A549 (cell line): ENCODE data around the gene UNC5A. TPM values are rescaled to one million over a fixed set of nuclear protein-coding genes. Genes with fewer than 3 reads are reported as not detected.
A peak's percentile ranks its signal among the peaks of the same experiment; 100 is the strongest.

Experiments used
- ATAC-seq, 2 experiments: fragments of 200-7000 bp in 1 of 2; fragments of >200 bp in 1 of 2; cut with Nextera tagmentation in 1 of 2; cut with Tn5 transposase in 1 of 2; 3 replicates each; pipeline versions ENCODE4 v1.8.0 to v1.9.1; 2018 to 2020; ENCODE audit warnings: mild to moderate bottlenecking in 1 of 2, moderate library complexity in 1 of 2
- CTCF ChIA-PET: fragments of 300-600 bp; sonication (Branson Sonifier 250); formaldehyde crosslinking; extraction: SDS; loops from one replicate; lab custom pipeline; 2021; ENCODE audit warnings: antibody characterized with exemption, inconsistent platforms; lab: Yijun Ruan, JAX
- POLR2A ChIA-PET: fragments of 350-600 bp; formaldehyde crosslinking; extraction: SDS; loops from one replicate; lab custom pipeline; 2021; ENCODE audit warnings: antibody characterized with exemption, inconsistent platforms; lab: Yijun Ruan, JAX
- DNase-seq, 2 experiments: peaks; one replicate each; pipeline versions ENCODE4 v3.0.0 to v3.0.0-alpha.2; 2011 to 2016; ENCODE audit warnings: low read depth in 1 of 2, low spot score in 1 of 2
- FAIRE-seq: peaks from 2 replicates; lab custom pipeline; 2011; peaks lifted over from hg19 to GRCh38; lab: Jason Lieb, UNC
- H3K27ac ChIP-seq, 2 experiments: fragments of >200 bp; sonication (Bioruptor Twin); formaldehyde crosslinking; 3 replicates each; pipeline ENCODE4 v1.5.1; 2016 to 2017
- H3K4me1 ChIP-seq: fragments of >200 bp; sonication (Bioruptor Twin); formaldehyde crosslinking; 3 replicates; pipeline ENCODE4 v1.6.1; 2016
- H3K4me2 ChIP-seq: fragments of >200 bp; sonication (Bioruptor Twin); formaldehyde crosslinking; 3 replicates; pipeline ENCODE4 v1.6.1; 2016
- H3K4me3 ChIP-seq: fragments of >200 bp; sonication (Bioruptor Twin); formaldehyde crosslinking; 3 replicates; pipeline ENCODE4 v1.5.1; 2016
- H3K9me3 ChIP-seq: fragments of >200 bp; sonication (Bioruptor Twin); formaldehyde crosslinking; 3 replicates; pipeline ENCODE4 v1.6.1; 2016
- BCL3 ChIP-seq: fragments of >200 bp; sonication (Bioruptor Twin); formaldehyde crosslinking; IDR thresholded peaks from 3 replicates; pipeline ENCODE4 v1.6.1; 2016
- CBX8 ChIP-seq: fragments of 200-600 bp; sonication (generic); IDR thresholded peaks from 2 replicates; pipeline ENCODE4 v1.6.1; 2016
- CEBPB ChIP-seq, 2 experiments: fragments of >200 bp in 1 of 2; sonication (Bioruptor Twin) in 1 of 2; formaldehyde crosslinking in 1 of 2; IDR thresholded peaks; 2 replicates each; pipeline ENCODE4 v1.6.1; 2012 to 2016
- CHD2 ChIP-seq: fragments of 150-350 bp; IDR thresholded peaks from 2 replicates; pipeline ENCODE4 v1.6.1; 2014; ENCODE audit warnings: low read length; ENCODE audit not compliant: partially characterized antibody
- E2F6 ChIP-seq: IDR thresholded peaks from 2 replicates; pipeline ENCODE4 v1.6.1; 2012; ENCODE audit warnings: low read depth, borderline replicate concordance
- EHMT2 ChIP-seq: fragments of 200-600 bp; sonication (generic); IDR thresholded peaks from 2 replicates; pipeline ENCODE4 v1.6.1; 2016; ENCODE audit warnings: antibody characterized with exemption, low read depth, mild to moderate bottlenecking, moderate library complexity
- ELK1 ChIP-seq: fragments of 150-350 bp; IDR thresholded peaks from 2 replicates; pipeline ENCODE4 v1.6.1; 2014; ENCODE audit warnings: low read depth, mild to moderate bottlenecking, low read length
- EP300 ChIP-seq, 2 experiments: fragments of >200 bp; sonication (Bioruptor Twin); formaldehyde crosslinking; IDR thresholded peaks; 2 replicates in 1 of 2; 3 replicates in 1 of 2; pipeline ENCODE4 v1.6.1; 2016 to 2017
- FOSB ChIP-seq: fragments of 250-450 bp; sonication (Bioruptor Pico); IDR thresholded peaks from 2 replicates; pipeline ENCODE4 v1.5.0; 2020; ENCODE audit warnings: mild to moderate bottlenecking, moderate library complexity
- FOSL2 ChIP-seq, 2 experiments: fragments of 450-650 bp in 1 of 2; fragments of >200 bp in 1 of 2; sonication (Bioruptor Twin) in 1 of 2; formaldehyde crosslinking; IDR thresholded peaks; 2 replicates each; pipeline versions ENCODE4 v1.5.0 to v1.6.1; 2016 to 2020; ENCODE audit warnings: mild to moderate bottlenecking in 1 of 2, moderate library complexity in 1 of 2
- FOXS1 ChIP-seq: fragments of 250-450 bp; sonication (Bioruptor Pico); IDR thresholded peaks from 2 replicates; pipeline ENCODE4 v1.5.0; 2020; ENCODE audit warnings: mild to moderate bottlenecking, moderate library complexity
- HES2 ChIP-seq: fragments of >200 bp; sonication (Bioruptor Twin); formaldehyde crosslinking; IDR thresholded peaks from 2 replicates; pipeline ENCODE4 v1.6.1; 2016
- HEYL ChIP-seq: fragments of 250-450 bp; sonication (Bioruptor Pico); IDR thresholded peaks from 2 replicates; pipeline ENCODE4 v1.8.0; 2021; ENCODE audit warnings: mild to moderate bottlenecking, moderate library complexity
- JUN ChIP-seq, 2 experiments: fragments of >200 bp; sonication (Bioruptor Twin); formaldehyde crosslinking; IDR thresholded peaks; 2 replicates in 1 of 2; 3 replicates in 1 of 2; pipeline ENCODE4 v1.6.1; 2016 to 2017
- KDM1A ChIP-seq: fragments of 200-600 bp; sonication (generic); IDR thresholded peaks from 2 replicates; pipeline ENCODE4 v1.6.1; 2016; ENCODE audit warnings: low read depth, mild to moderate bottlenecking
- MYC ChIP-seq: IDR thresholded peaks from 2 replicates; pipeline ENCODE4 v1.6.1; 2012; ENCODE audit warnings: mild to moderate bottlenecking, inconsistent platforms, low read length, improper control_type of control experiment, borderline replicate concordance
- NPAS2 ChIP-seq: fragments of 250-450 bp; sonication (Bioruptor Pico); IDR thresholded peaks from 2 replicates; pipeline ENCODE4 v1.8.0; 2022; ENCODE audit warnings: mild to moderate bottlenecking, moderate library complexity, borderline replicate concordance
- NR3C1 ChIP-seq: fragments of >200 bp; sonication (Bioruptor Twin); formaldehyde crosslinking; IDR thresholded peaks from 3 replicates; pipeline ENCODE4 v1.6.1; 2017
- PBX3 ChIP-seq: IDR thresholded peaks from 2 replicates; pipeline ENCODE4 v1.6.1; 2012
- REST ChIP-seq: fragments of 200-600 bp; sonication (generic); IDR thresholded peaks from 2 replicates; pipeline ENCODE4 v1.6.1; 2016; ENCODE audit warnings: antibody characterized with exemption, mild to moderate bottlenecking, moderate library complexity
- RFX5 ChIP-seq: fragments of 450-650 bp; IDR thresholded peaks from 2 replicates; pipeline ENCODE4 v1.7.1; 2014; ENCODE audit warnings: antibody characterized with exemption, mild to moderate bottlenecking, moderate library complexity
- RNF2 ChIP-seq: fragments of 200-600 bp; sonication (generic); IDR thresholded peaks from 2 replicates; pipeline ENCODE4 v1.6.1; 2016; ENCODE audit warnings: low read depth, mild to moderate bottlenecking, antibody characterized with exemption, moderate library complexity, borderline replicate concordance
- SMC3 ChIP-seq: fragments of >200 bp; sonication (Bioruptor Twin); formaldehyde crosslinking; IDR thresholded peaks from 3 replicates; pipeline ENCODE4 v1.6.1; 2018; ENCODE audit warnings: inconsistent platforms
- TFCP2L1 ChIP-seq: fragments of 250-450 bp; sonication (Bioruptor Pico); IDR thresholded peaks from 2 replicates; pipeline ENCODE4 v1.5.0; 2021; ENCODE audit warnings: mild to moderate bottlenecking
- ZC3H11A ChIP-seq: fragments of 450-650 bp; IDR thresholded peaks from 2 replicates; pipeline ENCODE4 v1.6.1; 2014; ENCODE audit warnings: antibody characterized with exemption, mild to moderate bottlenecking
- ZSCAN20 ChIP-seq: fragments of 250-450 bp; sonication (Bioruptor Pico); IDR thresholded peaks from 2 replicates; pipeline ENCODE4 v1.8.0; 2022; ENCODE audit warnings: mild to moderate bottlenecking, moderate library complexity
- WGBS: methylation state at CpG from one replicate; pipeline ENCODE4 v1.1.6; 2017; ENCODE audit errors: missing lambda C conversion rate; 5-methylcytosine and 5-hydroxymethylcytosine counted together
- polyA plus RNA-seq, 4 experiments: library from polyadenylated mRNA; depleted of rRNA in 3 of 4; stranded (reverse); fragments of >200 nt; fragmentation: RNase III in 1 of 4; extraction: RNeasy Plus Mini Kit Qiagen cat#74134 plus additional on column Dnase treatment in 1 of 4; gene quantifications; 2 replicates in 3 of 4; 3 replicates in 1 of 4; pipeline ENCODE4 v1.2.3, GENCODE V29; 2011 to 2017

The UNC5A gene
- polyA plus RNA-seq, 2 of the 4 experiments (the other 2 are of a cell fraction): 0.03 to 0.14 TPM

GRCh38 chr5:176875014-176875550 is 64.7 kb downstream of the UNC5A start:
- CTCF ChIA-PET: interaction anchor here (1.0 to 3.3 kb wide), 3 partner anchors 49 to 214 kb away, joined by 3 to 19 read pairs (median 4); no protein-coding TSS in a partner anchor
- DNase-seq (no peak), ATAC-seq (peak in 1 of 2 experiments; percentile 16; a peak in 2 of 6 replicates), FAIRE-seq (no peak)
- POLR2A ChIA-PET: no interaction called here
- Histone ChIP-seq H3K9me3 (no peaks in the 10 kb centered on the region), H3K4me2 (no peak overlapping the region), H3K4me1 (0 out of 3 replicates have a peak, but pooled peaks cover 3% of the 10 kb centered on the region), H3K4me3 (no peak overlapping the region), H3K27ac (no peak overlapping the region)
- WGBS: 52% methylated on average over 17 of the region's 17 CpGs
- no peak for TF ChIP-seq ZC3H11A
- TF ChIP-seq PBX3: no peak
- no peak for TF ChIP-seq MYC
- TF ChIP-seq CBX8: no peak
- TF ChIP-seq HES2: no peak
- no peak for TF ChIP-seq KDM1A
- TF ChIP-seq FOSL2 (IDR thresholded peaks at IDR 0.05): no peak
- no peak for TF ChIP-seq FOSL2 (CRISPR knock-in tag; IDR thresholded peaks at IDR 0.05)
- TF ChIP-seq NPAS2: no peak
- TF ChIP-seq EP300 (IDR thresholded peaks at IDR 0.05): no peak
- TF ChIP-seq NR3C1: no peak
- no peak for TF ChIP-seq EHMT2
- TF ChIP-seq ELK1: no peak

GRCh38 chr5:176875783-176876505 is 65.6 kb downstream of the UNC5A start:
- WGBS: 51% methylated on average over 23 of the region's 27 CpGs
- TF ChIP-seq EP300 (IDR thresholded peaks at IDR 0.05) (no peak), JUN (IDR thresholded peaks at IDR 0.05) (no peak), CHD2 (no peak), CEBPB (IDR thresholded peaks at IDR 0.05) (no peak), EHMT2 (no peak), E2F6 (no peak), TFCP2L1 (CRISPR knock-in tag) (no peak), FOSB (CRISPR knock-in tag) (no peak), FOSL2 (IDR thresholded peaks at IDR 0.05) (no peak), FOSL2 (CRISPR knock-in tag; IDR thresholded peaks at IDR 0.05) (no peak), ZSCAN20 (CRISPR knock-in tag) (no peak), REST (no peak), BCL3 (no peak), RNF2 (no peak), FOXS1 (no peak), PBX3 (no peak), RFX5 (no peak), HEYL (CRISPR knock-in tag) (no peak), SMC3 (no peak), CBX8 (no peak)
- TF ChIP-seq, all 56 proteins: peak for 0
- Histone ChIP-seq H3K4me3 (no peak overlapping the region), H3K9me3 (no peaks in the 10 kb centered on the region), H3K4me2 (no peak overlapping the region), H3K4me1 (no peaks in the 10 kb centered on the region), H3K27ac (no peak overlapping the region)
- FAIRE-seq: no peak
- POLR2A ChIA-PET: no interaction called here
- peak in 1 of 2 experiments; percentile 24; a peak in 4 of 6 replicates for ATAC-seq
- CTCF ChIA-PET: interaction anchor here (1.0 to 3.3 kb wide), 4 partner anchors 48 to 218 kb away, joined by 3 to 19 read pairs (median 4); no protein-coding TSS in a partner anchor
- DNase-seq: no peak
